Right atrium auricular region (tissue), 2 donors: ENCODE data around the gene ACOXL. TPM values are rescaled to one million over a fixed set of nuclear protein-coding genes. Genes with fewer than 3 reads are reported as not detected.

Experiments used
- DNase-seq: peaks from one replicate; pipeline ENCODE4 v3.0.0-alpha.2; 2019; ENCODE audit warnings: low spot score
- H3K27ac ChIP-seq, 2 donors: fragments of 200-600 bp; sonication (generic); 1 replicate in 1 of 2; 2 replicates in 1 of 2; pipeline ENCODE4 v1.5.1; 2016 to 2019
- H3K27me3 ChIP-seq, 2 donors: fragments of 200-600 bp; sonication (generic); one replicate each; pipeline versions ENCODE4 v1.5.1 to v1.6.0; 2017 to 2019
- H3K36me3 ChIP-seq: fragments of 200-600 bp; sonication (generic); one replicate; pipeline ENCODE4 v1.5.1; 2016
- H3K4me1 ChIP-seq, 2 donors: fragments of 200-600 bp; sonication (generic); one replicate each; pipeline versions ENCODE4 v1.5.1 to v1.6.0; 2017 to 2019
- H3K4me3 ChIP-seq, 2 donors: fragments of 200-600 bp; sonication (generic); 1 replicate in 1 of 2; 2 replicates in 1 of 2; pipeline ENCODE4 v1.5.1; 2017 to 2019; ENCODE audit warnings: mild to moderate bottlenecking in 1 of 2, moderate library complexity in 1 of 2
- H3K9me3 ChIP-seq, 2 donors: fragments of 200-600 bp; sonication (generic); one replicate each; pipeline ENCODE4 v1.5.1; 2019
- total RNA-seq, 2 donors: library from RNA; depleted of rRNA; stranded (reverse); fragments of >200 nt; gene quantifications; one replicate each; pipeline ENCODE4 v1.1.0, GENCODE V29; 2016
- TF ChIP-seq, protein P1 (sequence below), 2 donors: fragments of 200-600 bp; sonication (generic); IDR thresholded peaks; one replicate each; pipeline ENCODE4 v1.5.1; 2019; ENCODE audit warnings: antibody characterized with exemption in 2 of 2

Gene ACOXL
- total RNA-seq, 2 donors from 2014 or later = 0.33 to 0.55 TPM

DNA sequence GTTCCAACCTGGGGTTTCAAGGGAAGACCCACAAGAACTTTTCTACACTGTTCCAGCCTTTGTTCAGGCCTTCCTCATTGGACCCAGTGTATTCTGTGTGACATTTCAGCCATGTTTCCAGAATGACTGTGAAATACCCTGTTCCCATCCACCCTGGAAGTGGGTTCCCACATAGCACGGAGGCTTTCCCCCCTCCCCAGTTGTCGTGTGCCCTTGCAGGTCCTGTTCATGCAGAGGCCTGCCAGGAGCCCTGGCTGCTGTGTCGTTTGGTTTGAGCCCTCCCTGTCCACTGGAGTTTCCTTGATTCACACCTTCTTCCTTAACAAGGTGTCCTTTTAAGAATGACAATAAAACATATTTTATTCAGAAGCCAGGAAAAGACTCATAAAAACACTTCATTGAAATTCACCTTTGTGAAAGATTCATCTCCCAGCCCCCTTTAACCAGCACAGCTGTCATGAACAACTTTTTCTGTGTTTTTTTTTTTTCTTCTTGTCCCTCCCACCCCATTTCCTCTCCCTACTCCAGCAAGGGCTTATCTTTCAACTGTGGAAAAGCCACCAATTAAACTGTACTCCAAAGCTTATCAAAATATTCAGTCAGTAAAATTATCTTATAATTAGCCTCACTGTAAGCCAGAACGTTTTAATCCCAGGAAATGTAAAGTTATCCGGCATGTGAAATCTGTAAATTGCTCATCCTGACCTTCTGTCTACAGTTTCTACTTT is 106.4 kb downstream of the ACOXL start:
- TF ChIP-seq, protein P1, sequence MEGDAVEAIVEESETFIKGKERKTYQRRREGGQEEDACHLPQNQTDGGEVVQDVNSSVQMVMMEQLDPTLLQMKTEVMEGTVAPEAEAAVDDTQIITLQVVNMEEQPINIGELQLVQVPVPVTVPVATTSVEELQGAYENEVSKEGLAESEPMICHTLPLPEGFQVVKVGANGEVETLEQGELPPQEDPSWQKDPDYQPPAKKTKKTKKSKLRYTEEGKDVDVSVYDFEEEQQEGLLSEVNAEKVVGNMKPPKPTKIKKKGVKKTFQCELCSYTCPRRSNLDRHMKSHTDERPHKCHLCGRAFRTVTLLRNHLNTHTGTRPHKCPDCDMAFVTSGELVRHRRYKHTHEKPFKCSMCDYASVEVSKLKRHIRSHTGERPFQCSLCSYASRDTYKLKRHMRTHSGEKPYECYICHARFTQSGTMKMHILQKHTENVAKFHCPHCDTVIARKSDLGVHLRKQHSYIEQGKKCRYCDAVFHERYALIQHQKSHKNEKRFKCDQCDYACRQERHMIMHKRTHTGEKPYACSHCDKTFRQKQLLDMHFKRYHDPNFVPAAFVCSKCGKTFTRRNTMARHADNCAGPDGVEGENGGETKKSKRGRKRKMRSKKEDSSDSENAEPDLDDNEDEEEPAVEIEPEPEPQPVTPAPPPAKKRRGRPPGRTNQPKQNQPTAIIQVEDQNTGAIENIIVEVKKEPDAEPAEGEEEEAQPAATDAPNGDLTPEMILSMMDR (IDR thresholded peaks at IDR 0.05) = no peak
- no peak overlapping the region for H3K27ac ChIP-seq
- no peaks in the 10 kb centered on the region for H3K27me3 ChIP-seq

DNA sequence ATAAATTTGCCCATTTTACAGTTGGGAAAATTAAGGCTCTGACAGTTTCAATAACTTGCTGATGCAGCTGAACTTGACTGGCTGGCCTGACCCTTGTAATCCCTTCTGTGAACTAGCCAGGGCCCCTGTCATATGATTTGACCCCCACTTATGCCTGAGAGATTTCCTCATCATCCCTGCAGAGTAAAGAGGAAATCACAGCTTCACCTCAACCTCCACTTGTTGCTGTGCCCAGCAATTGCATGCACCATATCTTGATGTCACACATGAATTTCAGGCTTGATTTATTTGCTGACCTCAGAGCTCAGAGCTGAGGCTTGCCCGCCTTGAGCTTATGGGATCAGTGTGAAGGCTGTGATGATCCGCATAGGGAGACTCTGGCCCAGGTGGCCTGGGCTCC is 108.1 kb downstream of the ACOXL start:
- H3K4me3 ChIP-seq = no peak overlapping the region
- H3K27ac ChIP-seq = no peak overlapping the region
- H3K27me3 ChIP-seq = no peaks in the 10 kb centered on the region
- H3K36me3 ChIP-seq = no peaks in the 10 kb centered on the region
- no peak for DNase-seq
- H3K9me3 ChIP-seq = no peaks in the 10 kb centered on the region
- H3K4me1 ChIP-seq = no peaks in the 10 kb centered on the region
- TF ChIP-seq, protein P1 (IDR thresholded peaks at IDR 0.05) = no peak

More for the DNA sequence above, 106.4 kb downstream of the ACOXL start:
- no peak for DNase-seq
- no peaks in the 10 kb centered on the region for H3K9me3 ChIP-seq
- no peak overlapping the region for H3K4me3 ChIP-seq
- no peaks in the 10 kb centered on the region for H3K4me1 ChIP-seq
- H3K36me3 ChIP-seq = no peaks in the 10 kb centered on the region

DNA sequence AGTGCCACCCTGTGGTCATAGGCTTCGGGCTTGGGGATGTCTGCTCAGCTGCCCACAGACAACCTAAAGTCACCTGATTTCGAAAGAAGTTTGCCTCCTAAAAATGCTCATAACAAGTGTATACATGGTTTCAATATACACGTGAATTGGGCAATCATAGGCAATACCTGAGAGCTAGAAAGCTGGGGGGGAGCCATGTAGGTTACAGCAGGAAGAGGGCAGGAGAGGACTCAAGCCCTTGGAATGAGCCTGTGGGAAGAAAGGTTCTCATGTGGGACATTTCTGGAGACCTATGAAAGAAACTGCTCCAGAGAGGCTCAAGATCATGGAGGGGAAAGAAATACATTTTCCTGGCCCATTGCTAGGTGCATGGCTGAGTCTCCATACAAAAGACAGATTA is 109.7 kb downstream of the ACOXL start:
- no peaks in the 10 kb centered on the region for H3K27me3 ChIP-seq
- DNase-seq = no peak
- H3K9me3 ChIP-seq = no peaks in the 10 kb centered on the region

DNA sequence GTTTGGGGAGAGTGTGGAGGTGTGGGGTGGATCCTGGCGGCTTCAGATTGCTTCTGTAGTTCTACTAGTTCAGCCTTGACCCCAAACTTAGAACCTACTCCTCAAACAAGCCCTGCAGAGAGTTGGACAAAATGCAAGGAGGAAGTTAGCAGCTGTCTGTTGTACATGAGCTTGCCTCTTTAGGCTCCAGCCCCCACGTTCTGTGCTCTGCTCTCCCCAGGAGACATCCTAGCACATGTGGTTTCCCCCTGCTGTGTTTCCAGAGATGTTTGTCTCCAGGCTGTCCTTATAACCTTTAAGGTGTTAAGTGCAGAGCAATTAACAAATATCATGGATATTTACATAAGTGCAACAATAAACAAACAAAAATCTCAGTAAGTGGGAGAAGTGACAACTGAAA is 111.1 kb downstream of the ACOXL start:
- no peak for DNase-seq
- Histone ChIP-seq H3K27ac (no peak overlapping the region), H3K4me3 (no peak overlapping the region), H3K9me3 (no peaks in the 10 kb centered on the region), H3K4me1 (no peaks in the 10 kb centered on the region), H3K36me3 (no peaks in the 10 kb centered on the region), H3K27me3 (no peaks in the 10 kb centered on the region)
- TF ChIP-seq, protein P1 (IDR thresholded peaks at IDR 0.05) = no peak

More for the DNA sequence above, 109.7 kb downstream of the ACOXL start:
- TF ChIP-seq, protein P1 (IDR thresholded peaks at IDR 0.05) = no peak
- Histone ChIP-seq H3K4me3 (no peak overlapping the region), H3K27ac (no peak overlapping the region), H3K4me1 (no peaks in the 10 kb centered on the region), H3K36me3 (no peaks in the 10 kb centered on the region)

DNA sequence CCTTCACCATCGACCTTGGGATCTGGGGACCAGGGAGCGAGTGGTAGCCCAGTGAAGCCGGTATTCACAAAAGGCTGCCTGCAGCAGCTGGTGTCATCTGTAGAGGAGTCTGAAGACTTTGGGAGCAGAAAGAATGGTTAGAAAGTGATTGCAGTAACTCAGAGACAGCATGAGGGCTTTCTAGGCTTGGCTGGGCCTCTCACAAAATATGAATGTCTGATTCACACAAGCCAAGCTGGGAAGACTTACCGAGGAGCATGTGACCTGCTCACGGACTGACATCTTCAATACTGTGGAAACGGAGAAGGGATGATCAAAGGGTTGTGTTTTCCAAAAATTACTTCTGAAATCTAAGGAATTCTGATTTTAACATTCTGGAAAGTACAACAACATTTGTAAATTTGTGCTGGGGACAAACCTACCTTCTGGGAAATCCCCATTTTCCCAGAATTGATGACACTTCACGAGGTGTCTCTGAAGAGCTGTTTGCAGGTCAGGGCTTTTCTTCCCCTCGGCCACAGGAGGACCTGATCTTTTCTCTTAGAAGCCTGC is 111.7 kb downstream of the ACOXL start:
- Histone ChIP-seq H3K27me3 (no peaks in the 10 kb centered on the region), H3K27ac (no peak overlapping the region), H3K4me3 (no peak overlapping the region), H3K36me3 (no peaks in the 10 kb centered on the region), H3K9me3 (no peaks in the 10 kb centered on the region), H3K4me1 (no peaks in the 10 kb centered on the region)
- DNase-seq = no peak
- TF ChIP-seq, protein P1 (IDR thresholded peaks at IDR 0.05) = no peak
